Endothelial cell of umbilical vein (primary cell): ENCODE data around the gene PRDM2.

Source experiments
- POLR2A ChIP-seq: IDR thresholded peaks from 2 replicates; pipeline ENCODE4 v1.6.1; 2012; ENCODE audit warnings: low read depth, mild to moderate bottlenecking, control low read depth, low read length
- TF ChIP-seq, protein P1 (sequence below), 2 donors: IDR thresholded peaks; 1 replicate in 1 of 2; 2 replicates in 1 of 2; pipeline ENCODE4 v1.5.1; 2011; ENCODE audit warnings: low read length in 2 of 2, mild to moderate bottlenecking in 2 of 2, moderate library complexity in 2 of 2, control low read depth in 1 of 2, inconsistent platforms in 1 of 2, low read depth in 1 of 2; ENCODE audit not compliant: insufficient read depth in 1 of 2; ENCODE audit errors: extremely low read depth in 1 of 2

DNA sequence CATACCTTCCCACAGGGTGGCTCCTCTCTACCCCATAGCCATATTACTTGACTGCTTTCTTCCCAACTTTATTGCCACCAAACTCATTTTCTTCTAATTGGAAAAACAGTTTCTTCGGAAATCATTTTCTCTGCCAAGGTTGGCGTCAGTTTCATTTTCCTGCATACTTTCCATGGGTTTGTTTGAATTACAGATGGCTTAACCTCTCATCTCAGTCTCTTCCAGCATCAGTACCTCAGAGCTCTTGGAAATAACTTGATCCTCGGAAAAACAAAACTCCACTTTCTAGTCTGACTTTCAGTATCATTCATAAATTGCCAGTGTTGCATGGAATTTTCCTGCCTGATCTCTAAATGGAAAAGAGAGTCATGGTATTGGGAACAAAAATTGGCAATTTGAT, 20.3 kb upstream of the PRDM2 start:
- no peak for TF ChIP-seq POLR2A
- TF ChIP-seq, protein P1, sequence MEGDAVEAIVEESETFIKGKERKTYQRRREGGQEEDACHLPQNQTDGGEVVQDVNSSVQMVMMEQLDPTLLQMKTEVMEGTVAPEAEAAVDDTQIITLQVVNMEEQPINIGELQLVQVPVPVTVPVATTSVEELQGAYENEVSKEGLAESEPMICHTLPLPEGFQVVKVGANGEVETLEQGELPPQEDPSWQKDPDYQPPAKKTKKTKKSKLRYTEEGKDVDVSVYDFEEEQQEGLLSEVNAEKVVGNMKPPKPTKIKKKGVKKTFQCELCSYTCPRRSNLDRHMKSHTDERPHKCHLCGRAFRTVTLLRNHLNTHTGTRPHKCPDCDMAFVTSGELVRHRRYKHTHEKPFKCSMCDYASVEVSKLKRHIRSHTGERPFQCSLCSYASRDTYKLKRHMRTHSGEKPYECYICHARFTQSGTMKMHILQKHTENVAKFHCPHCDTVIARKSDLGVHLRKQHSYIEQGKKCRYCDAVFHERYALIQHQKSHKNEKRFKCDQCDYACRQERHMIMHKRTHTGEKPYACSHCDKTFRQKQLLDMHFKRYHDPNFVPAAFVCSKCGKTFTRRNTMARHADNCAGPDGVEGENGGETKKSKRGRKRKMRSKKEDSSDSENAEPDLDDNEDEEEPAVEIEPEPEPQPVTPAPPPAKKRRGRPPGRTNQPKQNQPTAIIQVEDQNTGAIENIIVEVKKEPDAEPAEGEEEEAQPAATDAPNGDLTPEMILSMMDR (IDR thresholded peaks at IDR 0.05; ENCODE audit: extremely low read depth in 1 of 2, insufficient read depth in 1 of 2, low read depth in 1 of 2, low read length in 2 of 2) = no peak
